Measurements from ENCODE around the gene GPC6.

The GPC6 gene

GRCh38 chr13:94249512-94249911 lies 1022.9 kb downstream of the GPC6 start:
- no peak overlapping the region for H3K27ac ChIP-seq
- no peak for TF ChIP-seq CTCF (conservative IDR thresholded peaks at IDR 0.05)

GRCh38 chr13:94251831-94252608 lies 1025.4 kb downstream of the GPC6 start:
- no peak overlapping the region for H3K27ac ChIP-seq
- no peak for TF ChIP-seq CTCF (conservative IDR thresholded peaks at IDR 0.05)

- TF ChIP-seq CTCF (conservative IDR thresholded peaks at IDR 0.05): no peak
- no peak overlapping the region for H3K27ac ChIP-seq
Observed at GRCh38 chr13:94254737-94255136, 1028.1 kb downstream of the GPC6 start.

GRCh38 chr13:94256721-94257120 lies 1030.1 kb downstream of the GPC6 start:
- TF ChIP-seq CTCF (conservative IDR thresholded peaks at IDR 0.05): no peak
- no peak overlapping the region for H3K27ac ChIP-seq

- TF ChIP-seq CTCF (conservative IDR thresholded peaks at IDR 0.05): no peak
- no peak overlapping the region for H3K27ac ChIP-seq
Observed at GRCh38 chr13:94259984-94260383, 1033.4 kb downstream of the GPC6 start.

GRCh38 chr13:94261163-94261562 lies 1034.6 kb downstream of the GPC6 start:
- H3K27ac ChIP-seq: no peak overlapping the region
- TF ChIP-seq CTCF (conservative IDR thresholded peaks at IDR 0.05): no peak

GRCh38 chr13:94263038-94263437 lies 1036.4 kb downstream of the GPC6 start:
- H3K27ac ChIP-seq: no peak overlapping the region
- TF ChIP-seq CTCF (conservative IDR thresholded peaks at IDR 0.05): no peak
